Trophoblast cell (in vitro differentiated cells and primary cell): ENCODE results near the gene PARP8.

Experiments
- DNase-seq, 2 donors: peaks; one replicate each; pipeline ENCODE4 v3.0.0-alpha.2; 2016
- H2AFZ ChIP-seq: 2 replicates; pipeline ENCODE4 v1.6.1; 2013; ENCODE audit warnings: low read length, moderate library complexity, mild to moderate bottlenecking; ENCODE audit not compliant: insufficient read depth, poor library complexity
- H2AK5ac ChIP-seq: 2 replicates; pipeline ENCODE4 v1.6.1; 2013; ENCODE audit warnings: mild to moderate bottlenecking, low read length
- H2BK120ac ChIP-seq: 2 replicates; pipeline ENCODE4 v1.6.1; 2013; ENCODE audit warnings: low read length, mild to moderate bottlenecking, moderate library complexity; ENCODE audit not compliant: insufficient read depth, poor library complexity
- H2BK12ac ChIP-seq: 2 replicates; pipeline ENCODE4 v1.6.1; 2013; ENCODE audit warnings: mild to moderate bottlenecking, low read length, moderate library complexity
- H2BK5ac ChIP-seq: 2 replicates; pipeline ENCODE4 v1.6.1; 2013; ENCODE audit warnings: low read length, low read depth, moderate library complexity, mild to moderate bottlenecking; ENCODE audit not compliant: poor library complexity
- H3K14ac ChIP-seq: 2 replicates; pipeline ENCODE4 v1.6.1; 2013; ENCODE audit warnings: mild to moderate bottlenecking, low read length
- H3K18ac ChIP-seq: 2 replicates; pipeline ENCODE4 v1.6.1; 2013; ENCODE audit warnings: mild to moderate bottlenecking, low read length
- H3K23ac ChIP-seq: 2 replicates; pipeline ENCODE4 v1.6.1; 2013; ENCODE audit warnings: low read length
- H3K27ac ChIP-seq: 2 replicates; pipeline ENCODE4 v1.5.1; 2013; ENCODE audit warnings: low read depth, mild to moderate bottlenecking, inconsistent platforms, low read length, moderate library complexity
- H3K27me3 ChIP-seq: 2 replicates; pipeline ENCODE4 v1.6.1; 2013; ENCODE audit warnings: inconsistent platforms, mild to moderate bottlenecking, low read length, moderate library complexity; ENCODE audit not compliant: insufficient read depth
- H3K36me3 ChIP-seq, 2 experiments: 1 replicate in 1 of 2; 2 replicates in 1 of 2; pipeline ENCODE4 v1.6.1; 2013; ENCODE audit warnings: low read length in 2 of 2, mild to moderate bottlenecking in 2 of 2, moderate library complexity in 1 of 2; ENCODE audit not compliant: insufficient read depth in 2 of 2, control insufficient read depth in 1 of 2
- H3K4ac ChIP-seq: 2 replicates; pipeline ENCODE4 v1.6.1; 2013; ENCODE audit warnings: low read depth, mild to moderate bottlenecking, low read length, moderate library complexity
- H3K4me1 ChIP-seq, 2 experiments: 1 replicate in 1 of 2; 2 replicates in 1 of 2; pipeline ENCODE4 v1.6.1; 2013; ENCODE audit warnings: low read length in 2 of 2, mild to moderate bottlenecking in 2 of 2, moderate library complexity in 1 of 2; ENCODE audit not compliant: insufficient read depth in 2 of 2, control insufficient read depth in 1 of 2
- H3K4me2 ChIP-seq: 2 replicates; pipeline ENCODE4 v1.6.1; 2013; ENCODE audit warnings: inconsistent platforms, mild to moderate bottlenecking, low read length, moderate library complexity
- H3K4me3 ChIP-seq: 2 replicates; pipeline ENCODE4 v1.5.1; 2013; ENCODE audit warnings: mild to moderate bottlenecking, low read depth, low read length, inconsistent platforms
- H3K79me1 ChIP-seq: one replicate; pipeline ENCODE4 v1.6.1; 2013; ENCODE audit warnings: low read length
- H3K79me2 ChIP-seq: 2 replicates; pipeline ENCODE4 v1.6.1; 2013; ENCODE audit warnings: low read length, mild to moderate bottlenecking; ENCODE audit not compliant: control insufficient read depth, insufficient read depth, poor library complexity
- H3K9ac ChIP-seq: 2 replicates; pipeline ENCODE4 v1.6.1; 2013; ENCODE audit warnings: mild to moderate bottlenecking, low read length
- H3K9me3 ChIP-seq: 2 replicates; pipeline ENCODE4 v1.6.1; 2013; ENCODE audit warnings: low read depth, mild to moderate bottlenecking, control low read depth, inconsistent platforms, low read length; ENCODE audit not compliant: insufficient read depth
- H4K12ac ChIP-seq: 2 replicates; pipeline ENCODE4 v1.6.1; 2013; ENCODE audit warnings: low read depth, mild to moderate bottlenecking, low read length, moderate library complexity
- H4K8ac ChIP-seq: 2 replicates; pipeline ENCODE4 v1.6.1; 2013; ENCODE audit warnings: low read depth, mild to moderate bottlenecking, low read length, moderate library complexity
- H4K91ac ChIP-seq: one replicate; pipeline ENCODE4 v1.6.1; 2013; ENCODE audit warnings: low read depth, mild to moderate bottlenecking, low read length, moderate library complexity
- WGBS: extraction: QIAGEN DNeasy Blood & Tissue Kit; methylation state at CpG from one replicate; pipeline ENCODE4 v1.1.7; 2013; ENCODE audit warnings: missing lambda C conversion rate; ENCODE audit not compliant: insufficient read length, insufficient coverage; ENCODE audit errors: extremely low coverage; 5-methylcytosine and 5-hydroxymethylcytosine counted together

Gene PARP8

GRCh38 chr5:50646591-50646990 lies 19.8 kb upstream of the PARP8 start:
- DNase-seq: no peak
- Histone ChIP-seq H4K12ac (no peak overlapping the region), H3K27me3 (no peaks in the 10 kb centered on the region), H3K4me1 (no peaks in the 10 kb centered on the region), H2BK5ac (no peak overlapping the region), H2AFZ (no peak overlapping the region), H3K14ac (no peak overlapping the region), H3K23ac (no peak overlapping the region), H2BK12ac (no peak overlapping the region), H2AK5ac (no peak overlapping the region), H3K9me3 (no peaks in the 10 kb centered on the region), H4K8ac (no peak overlapping the region), H3K9ac (no peak overlapping the region), H3K4me3 (no peak overlapping the region), H3K18ac (no peak overlapping the region), H3K79me2 (no peaks in the 10 kb centered on the region), H4K91ac (no peak overlapping the region), H2BK120ac (no peak overlapping the region), H3K4me2 (no peak overlapping the region), H3K36me3 (no peaks in the 10 kb centered on the region), H3K4ac (no peak overlapping the region), H3K79me1 (no peaks in the 10 kb centered on the region), H3K27ac (no peak overlapping the region)
- WGBS: no CpG with 5 or more reads among the region's 3 CpGs

- Histone ChIP-seq H2BK120ac (no peak overlapping the region), H2BK12ac (no peak overlapping the region)
Measured at GRCh38 chr5:50647726-50648125, 18.7 kb upstream of the PARP8 start.

GRCh38 chr5:50653946-50654345 lies 12.5 kb upstream of the PARP8 start:
- no peak overlapping the region for H2BK120ac ChIP-seq
- DNase-seq: no peak
- H3K18ac ChIP-seq: no peak overlapping the region
- H3K36me3 ChIP-seq: no peaks in the 10 kb centered on the region
- no peak overlapping the region for H4K8ac ChIP-seq
- no peak overlapping the region for H2AK5ac ChIP-seq
- H3K4me3 ChIP-seq: no peak overlapping the region
- H3K27ac ChIP-seq: no peak overlapping the region
- H3K79me2 ChIP-seq: no peaks in the 10 kb centered on the region
- no CpG with 5 or more reads among the region's 3 CpGs for WGBS
- no peaks in the 10 kb centered on the region for H3K79me1 ChIP-seq
- H3K27me3 ChIP-seq: no peaks in the 10 kb centered on the region
- no peak overlapping the region for H2BK5ac ChIP-seq
- no peak overlapping the region for H2BK12ac ChIP-seq
- H3K4me2 ChIP-seq: no peak overlapping the region
- no peak overlapping the region for H3K23ac ChIP-seq
- H3K4me1 ChIP-seq: no peaks in the 10 kb centered on the region
- H3K9ac ChIP-seq: no peak overlapping the region
- H3K4ac ChIP-seq: no peak overlapping the region
- H3K14ac ChIP-seq: no peak overlapping the region
- H4K12ac ChIP-seq: no peak overlapping the region
- H3K9me3 ChIP-seq: no peaks in the 10 kb centered on the region
- H4K91ac ChIP-seq: no peak overlapping the region
- H2AFZ ChIP-seq: no peak overlapping the region

More at GRCh38 chr5:50647726-50648125, 18.7 kb upstream of the PARP8 start:
- no peak overlapping the region for H4K91ac ChIP-seq
- H2AK5ac ChIP-seq: no peak overlapping the region
- H3K27me3 ChIP-seq: no peaks in the 10 kb centered on the region
- no peaks in the 10 kb centered on the region for H3K4me1 ChIP-seq
- H4K8ac ChIP-seq: no peak overlapping the region
- no peaks in the 10 kb centered on the region for H3K79me2 ChIP-seq
- H3K4me3 ChIP-seq: no peak overlapping the region
- no peak overlapping the region for H3K18ac ChIP-seq
- H3K9ac ChIP-seq: no peak overlapping the region
- 100% methylated on average over 1 of the region's 3 CpGs for WGBS
- no peak for DNase-seq
- H3K4ac ChIP-seq: no peak overlapping the region
- H3K79me1 ChIP-seq: no peaks in the 10 kb centered on the region
- H3K23ac ChIP-seq: no peak overlapping the region
- no peak overlapping the region for H2BK5ac ChIP-seq
- H3K36me3 ChIP-seq: no peaks in the 10 kb centered on the region
- H3K27ac ChIP-seq: no peak overlapping the region
- H3K4me2 ChIP-seq: no peak overlapping the region
- no peak overlapping the region for H3K14ac ChIP-seq
- H3K9me3 ChIP-seq: no peaks in the 10 kb centered on the region
- H2AFZ ChIP-seq: no peak overlapping the region
- H4K12ac ChIP-seq: no peak overlapping the region

- H4K8ac ChIP-seq: no peak overlapping the region
- H3K4me1 ChIP-seq: no peaks in the 10 kb centered on the region
- H3K4me2 ChIP-seq: no peak overlapping the region
- no peak overlapping the region for H3K4me3 ChIP-seq
- no peak overlapping the region for H3K14ac ChIP-seq
- H3K4ac ChIP-seq: no peak overlapping the region
- H2BK5ac ChIP-seq: no peak overlapping the region
- H3K9me3 ChIP-seq: no peaks in the 10 kb centered on the region
- H3K36me3 ChIP-seq: no peaks in the 10 kb centered on the region
- no peak overlapping the region for H4K91ac ChIP-seq
- no peak overlapping the region for H2AFZ ChIP-seq
- H3K18ac ChIP-seq: no peak overlapping the region
- no peak overlapping the region for H2BK12ac ChIP-seq
- no peak overlapping the region for H3K9ac ChIP-seq
- no CpG with 5 or more reads among the region's 3 CpGs for WGBS
- H3K79me2 ChIP-seq: no peaks in the 10 kb centered on the region
- no peak for DNase-seq
- no peaks in the 10 kb centered on the region for H3K79me1 ChIP-seq
- no peak overlapping the region for H4K12ac ChIP-seq
- H3K23ac ChIP-seq: no peak overlapping the region
- H3K27ac ChIP-seq: no peak overlapping the region
- no peak overlapping the region for H2AK5ac ChIP-seq
- no peak overlapping the region for H2BK120ac ChIP-seq
- no peaks in the 10 kb centered on the region for H3K27me3 ChIP-seq
Measured at GRCh38 chr5:50655067-50655809, 11.2 kb upstream of the PARP8 start.
